Measurements from ENCODE around the gene PMF1.

PMF1 gene

DNA sequence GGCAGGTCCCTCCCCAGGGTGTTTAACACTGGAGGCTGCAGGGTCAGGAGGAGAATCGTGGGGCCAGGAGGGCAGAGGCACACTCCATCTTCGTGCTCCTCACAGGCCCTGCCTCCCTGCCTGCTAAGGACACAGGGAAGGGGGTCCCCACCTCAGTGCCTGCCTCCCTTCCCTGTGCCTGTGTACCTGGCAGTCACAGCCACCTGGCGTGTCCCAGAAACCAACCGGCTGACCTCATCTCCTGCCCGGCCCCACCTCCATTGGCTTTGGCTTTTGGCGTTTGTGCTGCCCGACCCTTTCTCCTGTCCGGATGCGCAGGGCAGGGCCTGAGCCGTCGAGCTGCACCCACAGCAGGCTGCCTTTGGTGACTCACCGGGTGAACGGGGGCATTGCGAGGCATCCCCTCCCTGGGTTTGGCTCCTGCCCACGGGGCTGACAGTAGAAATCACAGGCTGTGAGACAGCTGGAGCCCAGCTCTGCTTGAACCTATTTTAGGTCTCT, 28.6 kb downstream of the PMF1 start:
- DNase-seq = no peak

DNA sequence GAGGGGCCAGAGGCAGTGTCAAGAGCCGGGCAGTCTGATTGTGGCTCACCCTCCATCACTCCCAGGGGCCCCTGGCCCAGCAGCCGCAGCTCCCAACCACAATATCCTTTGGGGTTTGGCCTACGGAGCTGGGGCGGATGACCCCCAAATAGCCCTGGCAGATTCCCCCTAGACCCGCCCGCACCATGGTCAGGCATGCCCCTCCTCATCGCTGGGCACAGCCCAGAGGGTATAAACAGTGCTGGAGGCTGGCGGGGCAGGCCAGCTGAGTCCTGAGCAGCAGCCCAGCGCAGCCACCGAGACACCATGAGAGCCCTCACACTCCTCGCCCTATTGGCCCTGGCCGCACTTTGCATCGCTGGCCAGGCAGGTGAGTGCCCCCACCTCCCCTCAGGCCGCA, 29.1 kb downstream of the PMF1 start, which contains the start of gene BGLAP:
Gene BGLAP (plus strand): TSS at position 259 of the 400 bp plus-strand sequence. CDS start 48 bp downstream, at position 307.
- DNase-seq = no peak

DNA sequence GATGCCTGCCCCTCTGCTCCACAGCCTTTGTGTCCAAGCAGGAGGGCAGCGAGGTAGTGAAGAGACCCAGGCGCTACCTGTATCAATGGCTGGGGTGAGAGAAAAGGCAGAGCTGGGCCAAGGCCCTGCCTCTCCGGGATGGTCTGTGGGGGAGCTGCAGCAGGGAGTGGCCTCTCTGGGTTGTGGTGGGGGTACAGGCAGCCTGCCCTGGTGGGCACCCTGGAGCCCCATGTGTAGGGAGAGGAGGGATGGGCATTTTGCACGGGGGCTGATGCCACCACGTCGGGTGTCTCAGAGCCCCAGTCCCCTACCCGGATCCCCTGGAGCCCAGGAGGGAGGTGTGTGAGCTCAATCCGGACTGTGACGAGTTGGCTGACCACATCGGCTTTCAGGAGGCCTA, 29.9 kb downstream of the PMF1 start:
- DNase-seq = no peak

GRCh38 chr1:156244126-156244525, 31.3 kb downstream of the PMF1 start:
- DNase-seq = no peak

DNA sequence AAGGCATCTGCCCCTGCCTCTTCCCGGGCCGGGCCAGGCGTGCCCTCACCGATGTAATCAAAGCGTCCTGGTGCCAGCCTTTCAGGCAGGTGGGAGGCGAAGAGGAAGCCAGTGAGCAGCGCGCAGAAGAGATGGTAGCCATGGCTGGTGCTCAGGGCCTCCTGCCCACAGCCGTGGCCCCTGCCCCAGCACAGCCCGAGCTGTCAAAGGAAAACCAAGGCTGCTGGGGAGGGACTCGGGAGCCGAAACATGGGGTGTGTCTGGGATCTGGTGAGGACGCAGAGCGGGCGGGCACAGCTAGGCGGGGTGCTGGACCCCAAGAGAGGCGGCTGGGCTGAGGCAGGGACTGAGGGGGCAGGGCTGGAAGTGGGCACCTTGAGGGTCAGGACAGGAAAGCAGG, 31.9 kb downstream of the PMF1 start:
- no peak for DNase-seq

GRCh38 chr1:156245451-156246232, 32.8 kb downstream of the PMF1 start:
- DNase-seq = peak; percentile 38

- no peak for DNase-seq
These were observed 33.5 kb downstream of the PMF1 start for GRCh38 chr1:156246241-156246780.

- no peak for DNase-seq
These were observed 34.1 kb downstream of the PMF1 start for GRCh38 chr1:156246781-156247459.

DNA sequence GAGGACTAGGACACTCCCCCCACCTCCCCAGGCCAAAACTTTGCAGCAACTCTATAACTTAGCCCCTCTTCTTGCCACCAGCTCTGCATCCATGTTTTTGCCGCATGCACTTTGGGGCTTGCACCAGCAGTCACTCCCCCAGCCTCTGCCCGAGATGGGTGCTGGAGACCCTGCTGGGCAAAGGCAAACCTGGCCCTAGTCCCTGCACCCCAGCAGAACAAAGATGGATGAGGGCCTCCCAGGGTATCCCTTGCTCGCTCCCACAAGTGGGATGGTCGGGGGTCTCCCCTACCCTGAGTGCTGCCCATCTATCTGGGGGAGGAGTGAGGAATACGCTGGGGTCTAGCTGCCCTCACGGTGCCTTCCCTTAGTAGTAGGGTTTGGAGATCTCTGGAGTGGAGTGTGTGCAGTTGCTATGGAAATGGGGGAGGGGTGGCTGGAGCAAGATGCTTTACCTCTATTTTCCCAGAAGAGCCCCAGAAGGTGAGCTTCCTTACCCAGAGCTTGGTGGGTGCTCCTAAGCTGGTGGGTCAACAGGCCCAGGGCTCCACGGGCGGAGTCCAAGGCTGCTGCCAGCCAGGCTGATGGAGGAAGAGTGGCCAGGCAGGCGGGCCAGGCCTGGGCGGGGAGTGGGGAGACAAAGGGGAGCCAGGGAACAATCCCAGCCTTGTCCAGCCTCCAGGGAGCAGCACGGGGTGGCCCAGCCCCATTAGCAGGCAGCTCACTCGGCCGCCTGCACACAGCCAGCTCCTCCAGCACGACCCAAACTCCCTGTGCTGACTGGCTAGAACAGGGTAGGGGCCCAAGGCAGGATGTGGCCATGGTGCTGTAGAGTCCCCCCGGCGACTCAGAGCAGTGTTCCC, 34.9 kb downstream of the PMF1 start, which contains the start of gene PAQR6:
Gene PAQR6 (minus strand): TSS at position 597 of the 863 bp plus-strand sequence. CDS start 1,325 bp downstream, outside the sequence.
- DNase-seq = no peak

DNA sequence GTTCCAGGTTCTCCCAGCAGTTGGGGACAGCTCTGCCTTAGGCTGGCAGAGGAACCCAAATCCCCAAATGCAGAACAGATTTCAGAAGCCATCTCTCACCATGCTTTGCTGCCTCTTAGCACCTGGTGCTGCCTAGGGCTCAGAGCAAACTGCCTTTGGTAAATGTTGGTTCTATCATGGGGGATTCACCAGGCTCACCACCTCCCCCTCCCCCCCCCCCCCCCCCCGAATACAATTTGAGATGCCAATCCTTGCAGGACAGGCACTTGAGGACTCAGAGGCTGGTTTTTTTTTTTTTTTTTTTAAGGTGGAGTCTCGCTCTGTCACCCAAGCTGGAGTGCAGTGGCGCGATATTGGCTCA, 35.5 kb downstream of the PMF1 start:
- DNase-seq = no peak

- DNase-seq = no peak
These were observed 36.8 kb downstream of the PMF1 start for GRCh38 chr1:156249593-156249992.

DNA sequence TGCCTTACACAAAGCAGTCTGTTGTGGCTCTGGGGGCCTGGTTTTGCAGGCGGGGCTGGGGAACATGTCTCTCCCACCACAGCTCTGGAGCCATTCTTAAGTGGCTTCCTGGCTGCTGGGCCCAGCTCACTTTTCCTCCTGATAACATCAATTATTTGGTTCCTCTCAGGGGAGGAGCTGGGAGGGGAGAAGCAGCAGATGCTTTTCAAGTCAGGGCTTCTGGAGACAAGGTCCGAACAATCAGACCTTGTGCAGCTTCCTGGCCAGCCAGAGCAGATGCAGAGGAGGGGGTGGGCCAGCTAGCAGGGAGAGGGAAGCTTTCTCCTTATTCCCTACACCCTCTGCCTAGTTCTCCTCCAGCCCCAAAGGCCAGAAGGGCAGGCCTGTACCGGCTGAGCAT, 38.7 kb downstream of the PMF1 start:
- DNase-seq = no peak

GRCh38 chr1:156253634-156254033, 40.8 kb downstream of the PMF1 start:
- DNase-seq = no peak

- no peak for DNase-seq
These were observed 44.9 kb downstream of the PMF1 start for GRCh38 chr1:156257711-156258110.

DNA sequence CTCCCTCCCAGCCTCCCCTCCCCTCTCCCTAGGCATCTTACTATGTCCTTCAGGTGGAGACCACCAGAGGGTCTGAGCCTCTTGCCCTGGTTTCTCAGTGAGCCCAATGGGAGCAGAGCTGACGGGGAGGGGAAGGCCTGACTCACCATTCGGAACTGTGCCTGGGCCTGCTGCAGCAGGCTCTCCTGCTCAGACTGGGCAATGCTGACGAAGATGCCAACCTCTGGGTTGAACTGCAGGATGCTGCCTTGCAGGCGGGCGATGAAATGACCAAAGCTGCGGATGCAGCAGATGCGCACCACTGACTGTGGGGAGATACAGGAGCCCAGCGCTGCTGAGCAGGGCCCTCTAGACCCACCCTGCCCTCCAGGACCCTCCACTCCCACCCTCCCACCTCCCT, 46.1 kb downstream of the PMF1 start:
- no peak for DNase-seq

- no peak for DNase-seq
These were observed 47.0 kb downstream of the PMF1 start for GRCh38 chr1:156259805-156260204.

DNA sequence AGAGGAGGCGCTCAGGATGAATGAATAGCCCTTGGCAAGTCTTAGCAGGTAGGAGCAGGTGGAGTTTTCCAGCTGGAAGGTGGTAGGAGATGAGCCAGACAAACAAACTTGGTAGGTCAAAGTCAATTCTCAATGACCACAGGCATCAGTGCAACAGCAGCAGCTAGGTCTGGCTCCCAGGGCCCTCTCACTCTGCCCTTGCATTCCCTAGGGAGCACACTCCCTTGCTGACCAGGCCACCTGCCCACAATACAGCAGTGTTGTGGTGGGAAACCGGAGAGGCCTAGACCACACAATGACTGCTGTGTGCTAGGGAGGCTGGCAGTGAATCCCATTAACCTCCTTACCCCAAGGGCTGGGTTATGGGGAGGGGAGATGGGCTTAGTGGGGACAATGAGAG, 48.1 kb downstream of the PMF1 start:
- no peak for DNase-seq

- no peak for DNase-seq
These were observed 49.9 kb downstream of the PMF1 start for GRCh38 chr1:156262461-156263287.

- DNase-seq = no peak
These were observed 50.5 kb downstream of the PMF1 start for GRCh38 chr1:156263288-156263655.

DNA sequence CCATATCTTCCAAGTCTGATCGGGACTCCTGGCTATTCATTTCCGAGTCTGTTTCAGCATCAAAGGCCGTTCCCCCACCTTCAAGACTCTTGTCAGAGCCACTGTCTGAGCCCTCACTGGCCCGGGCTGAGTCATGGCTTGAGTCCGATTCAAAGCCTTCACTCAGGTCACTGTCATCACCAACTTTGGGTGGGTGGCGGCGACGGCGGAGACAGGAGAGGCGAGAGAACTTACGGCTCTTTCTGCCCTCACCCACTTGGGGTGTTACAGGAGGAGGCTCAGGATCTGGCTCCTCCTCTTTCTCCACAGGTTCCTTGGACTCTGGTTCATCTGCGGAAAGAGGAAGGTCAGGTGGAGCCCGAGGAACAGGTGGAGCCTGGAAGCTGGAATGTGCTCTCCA, 53.2 kb downstream of the PMF1 start:
- no peak for DNase-seq

GRCh38 chr1:156268336-156268735, 55.5 kb downstream of the PMF1 start:
- DNase-seq = no peak

GRCh38 chr1:156270314-156270713, 57.5 kb downstream of the PMF1 start:
- no peak for DNase-seq
